ENCODE measurements around the gene RGS13. TPM values are rescaled to one million over a fixed set of nuclear protein-coding genes. Genes with fewer than 3 reads are reported as not detected.

The RGS13 gene
- total and polyA plus RNA-seq, 10 of the 15 experiments (the other 5 are each of a cell fraction or from before 2014, with no cell fraction given) = 0.23 to 16.0 (median 0.36) TPM; not detected in 1

DNA sequence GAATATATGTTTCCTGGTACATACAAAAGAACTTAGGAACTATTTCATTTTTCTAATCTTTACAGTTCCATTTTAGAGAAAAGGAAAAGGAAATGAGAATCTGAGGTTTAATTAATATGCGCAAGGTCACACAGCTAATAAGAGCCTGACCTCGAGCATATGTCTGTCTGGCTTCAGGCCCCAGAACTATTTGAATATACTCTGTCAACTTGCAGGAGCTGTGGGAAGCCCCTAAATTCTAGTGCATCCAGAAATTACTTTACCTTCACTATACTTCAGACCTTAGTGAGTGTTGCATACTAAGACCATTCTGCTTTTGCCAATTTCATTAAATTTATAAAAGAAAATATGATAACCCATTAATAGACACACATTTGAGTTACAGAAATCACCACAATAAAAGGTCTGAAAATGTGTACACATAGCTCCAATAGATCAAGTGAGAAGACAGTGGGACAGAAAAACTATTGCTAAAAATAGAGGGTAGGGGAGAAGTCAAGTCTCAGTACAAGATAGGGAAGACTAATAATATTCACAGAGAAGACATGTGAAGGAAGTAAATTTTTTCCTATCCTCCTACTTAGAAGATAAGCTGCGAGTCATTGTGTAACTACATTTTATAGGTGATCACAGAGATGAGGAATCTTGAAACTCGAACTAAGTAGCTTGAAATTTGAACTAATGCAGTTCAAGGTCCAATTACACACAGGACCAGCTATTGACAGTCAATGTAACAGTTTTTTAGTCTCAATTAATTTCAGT, 3.8 kb downstream of the RGS13 start (continued):
- TF ChIP-seq ZNF217 (IDR thresholded peaks at IDR 0.05) (peak; percentile 100), JUNB (IDR thresholded peaks at IDR 0.05) (peak; percentile 89), NR2C2 (IDR thresholded peaks at IDR 0.05; ENCODE audit: borderline replicate concordance, control insufficient read depth, insufficient read length, low read depth) (no peak), SMARCA5 (IDR thresholded peaks at IDR 0.05) (no peak), ZSCAN29 (IDR thresholded peaks at IDR 0.05) (no peak), STAT3 (IDR thresholded peaks at IDR 0.05; ENCODE audit: low read depth, low read length) (no peak), SPI1 (IDR thresholded peaks at IDR 0.05; ENCODE audit: borderline replicate concordance, insufficient read depth, low read depth, low read length) (no peak), POLR2A (IDR thresholded peaks at IDR 0.05; ENCODE audit: low read depth, low read length) (no peak), KAT2A (conservative IDR thresholded peaks at IDR 0.05; ENCODE audit: control insufficient read depth, low read depth, low read length) (no peak), ESRRA (IDR thresholded peaks at IDR 0.05; ENCODE audit: low read length) (no peak), MTA2 (IDR thresholded peaks at IDR 0.05; ENCODE audit: low read depth) (peak; percentile 41; the same call in 1 of the 2 replicates), CHD4 (IDR thresholded peaks at IDR 0.05) (no peak), SUZ12 (IDR thresholded peaks at IDR 0.05; ENCODE audit: unreplicated experiment) (no peak), CHD1 (IDR thresholded peaks at IDR 0.05; ENCODE audit: low read depth, low read length) (no peak), HDAC6 (IDR thresholded peaks at IDR 0.05; ENCODE audit: unreplicated experiment) (no peak), ZNF24 (IDR thresholded peaks at IDR 0.05) (peak; percentile 92), SIN3A (IDR thresholded peaks at IDR 0.05; ENCODE audit: low read depth, low read length) (no peak), MEF2B (IDR thresholded peaks at IDR 0.05; ENCODE audit: partially characterized antibody, poor library complexity, severe bottlenecking) (peak; percentile 58), HCFC1 (IDR thresholded peaks at IDR 0.05; ENCODE audit: low read length) (no peak), WRNIP1 (IDR thresholded peaks at IDR 0.05; ENCODE audit: borderline replicate concordance, low read depth, low read length) (no peak), MTA3 (IDR thresholded peaks at IDR 0.05; ENCODE audit: borderline replicate concordance, low read length) (no peak), MEF2A (IDR thresholded peaks at IDR 0.05; ENCODE audit: insufficient read depth, low read depth, low read length) (peak; percentile 82), SMC3 (IDR thresholded peaks at IDR 0.05; ENCODE audit: borderline replicate concordance, low read length) (no peak)
- TF ChIP-seq, protein P1, sequence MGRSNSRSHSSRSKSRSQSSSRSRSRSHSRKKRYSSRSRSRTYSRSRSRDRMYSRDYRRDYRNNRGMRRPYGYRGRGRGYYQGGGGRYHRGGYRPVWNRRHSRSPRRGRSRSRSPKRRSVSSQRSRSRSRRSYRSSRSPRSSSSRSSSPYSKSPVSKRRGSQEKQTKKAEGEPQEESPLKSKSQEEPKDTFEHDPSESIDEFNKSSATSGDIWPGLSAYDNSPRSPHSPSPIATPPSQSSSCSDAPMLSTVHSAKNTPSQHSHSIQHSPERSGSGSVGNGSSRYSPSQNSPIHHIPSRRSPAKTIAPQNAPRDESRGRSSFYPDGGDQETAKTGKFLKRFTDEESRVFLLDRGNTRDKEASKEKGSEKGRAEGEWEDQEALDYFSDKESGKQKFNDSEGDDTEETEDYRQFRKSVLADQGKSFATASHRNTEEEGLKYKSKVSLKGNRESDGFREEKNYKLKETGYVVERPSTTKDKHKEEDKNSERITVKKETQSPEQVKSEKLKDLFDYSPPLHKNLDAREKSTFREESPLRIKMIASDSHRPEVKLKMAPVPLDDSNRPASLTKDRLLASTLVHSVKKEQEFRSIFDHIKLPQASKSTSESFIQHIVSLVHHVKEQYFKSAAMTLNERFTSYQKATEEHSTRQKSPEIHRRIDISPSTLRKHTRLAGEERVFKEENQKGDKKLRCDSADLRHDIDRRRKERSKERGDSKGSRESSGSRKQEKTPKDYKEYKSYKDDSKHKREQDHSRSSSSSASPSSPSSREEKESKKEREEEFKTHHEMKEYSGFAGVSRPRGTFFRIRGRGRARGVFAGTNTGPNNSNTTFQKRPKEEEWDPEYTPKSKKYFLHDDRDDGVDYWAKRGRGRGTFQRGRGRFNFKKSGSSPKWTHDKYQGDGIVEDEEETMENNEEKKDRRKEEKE (IDR thresholded peaks at IDR 0.05) = no peak
- TF ChIP-seq, protein P2, sequence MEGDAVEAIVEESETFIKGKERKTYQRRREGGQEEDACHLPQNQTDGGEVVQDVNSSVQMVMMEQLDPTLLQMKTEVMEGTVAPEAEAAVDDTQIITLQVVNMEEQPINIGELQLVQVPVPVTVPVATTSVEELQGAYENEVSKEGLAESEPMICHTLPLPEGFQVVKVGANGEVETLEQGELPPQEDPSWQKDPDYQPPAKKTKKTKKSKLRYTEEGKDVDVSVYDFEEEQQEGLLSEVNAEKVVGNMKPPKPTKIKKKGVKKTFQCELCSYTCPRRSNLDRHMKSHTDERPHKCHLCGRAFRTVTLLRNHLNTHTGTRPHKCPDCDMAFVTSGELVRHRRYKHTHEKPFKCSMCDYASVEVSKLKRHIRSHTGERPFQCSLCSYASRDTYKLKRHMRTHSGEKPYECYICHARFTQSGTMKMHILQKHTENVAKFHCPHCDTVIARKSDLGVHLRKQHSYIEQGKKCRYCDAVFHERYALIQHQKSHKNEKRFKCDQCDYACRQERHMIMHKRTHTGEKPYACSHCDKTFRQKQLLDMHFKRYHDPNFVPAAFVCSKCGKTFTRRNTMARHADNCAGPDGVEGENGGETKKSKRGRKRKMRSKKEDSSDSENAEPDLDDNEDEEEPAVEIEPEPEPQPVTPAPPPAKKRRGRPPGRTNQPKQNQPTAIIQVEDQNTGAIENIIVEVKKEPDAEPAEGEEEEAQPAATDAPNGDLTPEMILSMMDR (IDR thresholded peaks at IDR 0.05 in 2 of 3, conservative IDR thresholded peaks at IDR 0.05 in 1 of 3; ENCODE audit: control insufficient read depth in 2 of 3, extremely low read depth in 1 of 3, insufficient read depth in 1 of 3, low read depth in 3 of 3, low read length in 3 of 3) = no peak
- TF ChIP-seq, protein P3, sequence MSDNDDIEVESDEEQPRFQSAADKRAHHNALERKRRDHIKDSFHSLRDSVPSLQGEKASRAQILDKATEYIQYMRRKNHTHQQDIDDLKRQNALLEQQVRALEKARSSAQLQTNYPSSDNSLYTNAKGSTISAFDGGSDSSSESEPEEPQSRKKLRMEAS (IDR thresholded peaks at IDR 0.05; ENCODE audit: low read depth, low read length) = no peak
- TF ChIP-seq, protein P4, sequence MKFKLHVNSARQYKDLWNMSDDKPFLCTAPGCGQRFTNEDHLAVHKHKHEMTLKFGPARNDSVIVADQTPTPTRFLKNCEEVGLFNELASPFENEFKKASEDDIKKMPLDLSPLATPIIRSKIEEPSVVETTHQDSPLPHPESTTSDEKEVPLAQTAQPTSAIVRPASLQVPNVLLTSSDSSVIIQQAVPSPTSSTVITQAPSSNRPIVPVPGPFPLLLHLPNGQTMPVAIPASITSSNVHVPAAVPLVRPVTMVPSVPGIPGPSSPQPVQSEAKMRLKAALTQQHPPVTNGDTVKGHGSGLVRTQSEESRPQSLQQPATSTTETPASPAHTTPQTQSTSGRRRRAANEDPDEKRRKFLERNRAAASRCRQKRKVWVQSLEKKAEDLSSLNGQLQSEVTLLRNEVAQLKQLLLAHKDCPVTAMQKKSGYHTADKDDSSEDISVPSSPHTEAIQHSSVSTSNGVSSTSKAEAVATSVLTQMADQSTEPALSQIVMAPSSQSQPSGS (IDR thresholded peaks at IDR 0.05; ENCODE audit: low read length) = peak; percentile 58; the same call in 1 of the 2 replicates
